IMR-90 (cell line): ENCODE measurements around the gene TSPY4.
"Not testable (repeated sequence)": the region's sequence is repeated elsewhere in the genome, so short reads cannot be mapped to it uniquely, and the experiment has no call there.

ENCODE experiments used
- CEBPB ChIP-seq: IDR thresholded peaks from 2 replicates; pipeline ENCODE4 v1.6.1; 2012; ENCODE audit warnings: low read depth, low read length, improper control_type of control experiment
- CTCF ChIP-seq: conservative IDR thresholded peaks from 2 replicates; pipeline ENCODE4 v1.5.1; 2012; ENCODE audit warnings: mild to moderate bottlenecking, low read depth, low read length, improper control_type of control experiment
- MAFK ChIP-seq: IDR thresholded peaks from 2 replicates; pipeline ENCODE4 v1.6.1; 2012; ENCODE audit warnings: low read depth, low read length, improper control_type of control experiment
- MXI1 ChIP-seq: IDR thresholded peaks from 2 replicates; pipeline ENCODE4 v1.6.1; 2012; ENCODE audit warnings: low read depth, mild to moderate bottlenecking, low read length, moderate library complexity, borderline replicate concordance
- POLR2A ChIP-seq: IDR thresholded peaks from 2 replicates; pipeline ENCODE4 v1.6.1; 2012; ENCODE audit warnings: mild to moderate bottlenecking, low read depth, low read length
- RAD21 ChIP-seq: IDR thresholded peaks from 2 replicates; pipeline ENCODE4 v1.6.1; 2012; ENCODE audit warnings: low read length, improper control_type of control experiment
- RCOR1 ChIP-seq: IDR thresholded peaks from 2 replicates; pipeline ENCODE4 v1.6.1; 2012; ENCODE audit warnings: mild to moderate bottlenecking, low read length, improper control_type of control experiment; ENCODE audit not compliant: insufficient replicate concordance
- RFX5 ChIP-seq: IDR thresholded peaks from 2 replicates; pipeline ENCODE4 v1.8.0; 2012; ENCODE audit warnings: low read depth, mild to moderate bottlenecking, low read length, moderate library complexity
- SMC3 ChIP-seq: fragments of 150-350 bp; IDR thresholded peaks from 2 replicates; pipeline ENCODE4 v1.6.1; 2016; ENCODE audit warnings: low read depth, mild to moderate bottlenecking, antibody characterized with exemption, low read length, moderate library complexity
- USF2 ChIP-seq: fragments of 150-350 bp; IDR thresholded peaks from 2 replicates; pipeline ENCODE4 v1.6.1; 2017; ENCODE audit warnings: mild to moderate bottlenecking, antibody characterized with exemption, low read length, low read depth

- TF ChIP-seq CTCF, POLR2A, CEBPB, RAD21, RCOR1, USF2, MXI1, RFX5, MAFK, SMC3: not testable (repeated sequence)
Observed at GRCh38 chrY:9337164-9337563, at the start of gene TSPY4.
